Endothelial cell of umbilical vein (primary cell): ENCODE results near the gene CNOT1. TPM values are rescaled to one million over a fixed set of nuclear protein-coding genes. Genes with fewer than 3 reads are reported as not detected.
"Not testable (repeated sequence)": the region's sequence is repeated elsewhere in the genome, so short reads cannot be mapped to it uniquely, and the experiment has no call there.

Source experiments
- BruUV-seq: library from RNA; stranded (reverse); fragments of 400-500 nt; replicated peaks from 2 replicates; lab custom pipeline; 2021; lab: Mats Ljungman, UMichigan
- CTCF ChIA-PET: fragments of 300-600, 350-600 bp; sonication (Branson Sonifier 250); formaldehyde crosslinking; loops from one replicate; lab custom pipeline; 2021; ENCODE audit warnings: antibody characterized with exemption, inconsistent platforms; lab: Charles Lee
- POLR2A ChIA-PET: fragments of 300-600, 350-600 bp; sonication (Branson Sonifier 250); formaldehyde crosslinking; loops from one replicate; lab custom pipeline; 2021; ENCODE audit warnings: antibody characterized with exemption, inconsistent platforms; lab: Charles Lee
- DNase-seq: peaks from one replicate; pipeline ENCODE4 v3.0.0-alpha.2; 2011; ENCODE audit warnings: low read depth, low spot score
- FAIRE-seq: peaks from 2 replicates; lab custom pipeline; 2011; peaks lifted over from hg19 to GRCh38; lab: Jason Lieb, UNC
- H2AFZ ChIP-seq: 2 replicates; pipeline ENCODE4 v1.6.0; 2012; ENCODE audit warnings: low read depth, low read length, control low read depth, inconsistent platforms
- H3K27ac ChIP-seq: 2 replicates; pipeline ENCODE4 v1.5.1; 2011; ENCODE audit warnings: low read depth, mild to moderate bottlenecking, control low read depth, low read length, moderate library complexity; ENCODE audit not compliant: insufficient read depth
- H3K27me3 ChIP-seq, 2 experiments: 2 replicates each; pipeline versions ENCODE4 v1.6.0 to v1.6.1; 2011; ENCODE audit warnings: low read length in 2 of 2, mixed read lengths in 1 of 2; ENCODE audit not compliant: control insufficient read depth in 2 of 2, insufficient read depth in 2 of 2
- H3K36me3 ChIP-seq, 2 experiments: 2 replicates in 1 of 2; 3 replicates in 1 of 2; pipeline ENCODE4 v1.5.1; 2011; ENCODE audit warnings: low read length in 2 of 2, mild to moderate bottlenecking in 1 of 2, moderate library complexity in 1 of 2; ENCODE audit not compliant: control insufficient read depth in 2 of 2, insufficient read depth in 2 of 2; ENCODE audit errors: extremely low read depth in 1 of 2
- H3K4me1 ChIP-seq: 3 replicates; pipeline ENCODE4 v1.5.1; 2011; ENCODE audit warnings: mild to moderate bottlenecking, low read length; ENCODE audit not compliant: control insufficient read depth, insufficient read depth; ENCODE audit errors: extremely low read depth
- H3K4me2 ChIP-seq: 2 replicates; pipeline ENCODE4 v1.6.1; 2011; ENCODE audit warnings: low read length, control low read depth, mixed read lengths; ENCODE audit not compliant: insufficient read depth
- H3K4me3 ChIP-seq, 3 experiments: fragments of 200-600 bp in 1 of 3; sonication (generic), shearing (Covaris generic) in 1 of 3; replicated peaks in 1 of 3; 2 replicates each; pipeline ENCODE4 v1.5.1; 2011 to 2016; ENCODE audit warnings: control low read depth in 3 of 3, low read length in 3 of 3, mild to moderate bottlenecking in 2 of 3, inconsistent platforms in 1 of 3, low read depth in 1 of 3, moderate library complexity in 1 of 3; ENCODE audit not compliant: insufficient read depth in 1 of 3
- H3K79me2 ChIP-seq: 2 replicates; pipeline ENCODE4 v1.6.0; 2012; ENCODE audit warnings: low read length, inconsistent platforms; ENCODE audit not compliant: control insufficient read depth, insufficient read depth
- H3K9ac ChIP-seq: replicated peaks from 2 replicates; pipeline ENCODE3; 2011; ENCODE audit warnings: low read length, control low read depth; ENCODE audit not compliant: insufficient read depth; ENCODE audit errors: extremely low read depth
- H3K9me1 ChIP-seq: replicated peaks from 3 replicates; pipeline ENCODE4 v1.6.0; 2011; ENCODE audit warnings: mild to moderate bottlenecking, low read length; ENCODE audit not compliant: control insufficient read depth, insufficient read depth; ENCODE audit errors: extremely low read depth
- H3K9me3 ChIP-seq: replicated peaks from 2 replicates; pipeline ENCODE4 v1.5.1; 2012; ENCODE audit warnings: low read length, inconsistent platforms; ENCODE audit not compliant: control insufficient read depth, insufficient read depth
- H4K20me1 ChIP-seq: replicated peaks from 2 replicates; pipeline ENCODE3; 2011; ENCODE audit warnings: mild to moderate bottlenecking, low read length; ENCODE audit not compliant: control insufficient read depth, insufficient read depth; ENCODE audit errors: extremely low read depth
- CTCF ChIP-seq, 2 donors: IDR thresholded peaks; 1 replicate in 1 of 2; 2 replicates in 1 of 2; pipeline ENCODE4 v1.5.1; 2011; ENCODE audit warnings: low read length in 2 of 2, mild to moderate bottlenecking in 2 of 2, moderate library complexity in 2 of 2, control low read depth in 1 of 2, inconsistent platforms in 1 of 2, low read depth in 1 of 2; ENCODE audit not compliant: insufficient read depth in 1 of 2; ENCODE audit errors: extremely low read depth in 1 of 2
- EZH2 ChIP-seq: IDR thresholded peaks from 2 replicates; pipeline ENCODE4 v1.6.1; 2012; ENCODE audit warnings: borderline replicate concordance, low read depth, mild to moderate bottlenecking, moderate library complexity, low read length, inconsistent platforms; ENCODE audit not compliant: severe bottlenecking
- FOS ChIP-seq: IDR thresholded peaks from 2 replicates; pipeline ENCODE4 v1.6.1; 2011; ENCODE audit warnings: mild to moderate bottlenecking, low read length, moderate library complexity, borderline replicate concordance; ENCODE audit not compliant: insufficient read depth
- GATA2 ChIP-seq: IDR thresholded peaks from 2 replicates; pipeline ENCODE4 v1.7.0; 2011; ENCODE audit warnings: low read depth, mild to moderate bottlenecking, moderate library complexity, mixed read lengths, low read length; ENCODE audit not compliant: insufficient read length, insufficient read depth
- JUN ChIP-seq: IDR thresholded peaks from 2 replicates; pipeline ENCODE4 v1.6.1; 2011; ENCODE audit warnings: borderline replicate concordance, low read depth; ENCODE audit not compliant: insufficient read length, insufficient read depth
- MAX ChIP-seq: IDR thresholded peaks from 2 replicates; pipeline ENCODE4 v1.6.1; 2011; ENCODE audit not compliant: insufficient read depth, insufficient read length
- MYC ChIP-seq: IDR thresholded peaks from one replicate; pipeline ENCODE4 v1.6.1; 2011; ENCODE audit warnings: mild to moderate bottlenecking, low read depth, low read length
- POLR2A ChIP-seq: IDR thresholded peaks from 2 replicates; pipeline ENCODE4 v1.6.1; 2012; ENCODE audit warnings: low read depth, mild to moderate bottlenecking, control low read depth, low read length
- POLR2AphosphoS5 ChIP-seq: IDR thresholded peaks from 2 replicates; pipeline ENCODE4 v1.6.1; 2012; ENCODE audit warnings: low read depth, mild to moderate bottlenecking, control low read depth, low read length, moderate library complexity; ENCODE audit not compliant: insufficient read depth
- dilution Hi-C: fragments of 300-500 bp; cut with MboI; formaldehyde crosslinking; loops from one replicate; pipeline ENCODE4 v1.15.0; 2019; ENCODE audit warnings: low sequenced_read_pairs; ENCODE audit not compliant: extremely low pct_ligation_motif_present
- intact Hi-C: fragments of 100-400 bp; cut with micrococcal nuclease; formaldehyde crosslinking; loops from one replicate; pipeline ENCODE4 v1.10.0; 2022
- polyA plus RNA-seq, 4 experiments: library from polyadenylated mRNA; depleted of rRNA in 3 of 4; stranded (reverse) in 3 of 4; unstranded in 1 of 4; fragments of >200 nt; gene quantifications; 2 replicates each; pipeline versions ENCODE4 v1.2.1 to v1.2.3, GENCODE V29; 2011 to 2012; ENCODE audit warnings: missing spikeins in 1 of 4
- total RNA-seq: library from RNA; stranded (reverse); gene quantifications from 2 replicates; pipeline ENCODE4 v1.2.3, GENCODE V29; 2021

Gene CNOT1
- total and polyA plus RNA-seq, 2 donors (not counting 3 experiments of a cell fraction or from before 2014, with no cell fraction given): 142 to 151 TPM

- H3K4me2 ChIP-seq: no peak overlapping the region
- TF ChIP-seq EZH2: no peak
- no peak for TF ChIP-seq GATA2
- no peak for TF ChIP-seq CTCF (IDR thresholded peaks at IDR 0.05; ENCODE audit: extremely low read depth in 1 of 2, insufficient read depth in 1 of 2, low read depth in 1 of 2, low read length in 2 of 2)
- TF ChIP-seq POLR2A: no peak
- no peak for TF ChIP-seq JUN
- no peak for TF ChIP-seq POLR2AphosphoS5
- TF ChIP-seq MYC: no peak
- no peak for TF ChIP-seq FOS
- TF ChIP-seq MAX: no peak
- dilution Hi-C loops (no loop called here), intact Hi-C loops (no loop called here)
- H3K9me3 ChIP-seq: no peaks in the 10 kb centered on the region
- H3K27ac ChIP-seq: no peak overlapping the region
- peaks cover 97% of the 10 kb centered on the region for H3K79me2 ChIP-seq
- ChIA-PET POLR2A (no interaction called here), CTCF (no interaction called here)
- H4K20me1 ChIP-seq: no peaks in the 10 kb centered on the region
- H3K4me3 ChIP-seq: no peak overlapping the region
- H2AFZ ChIP-seq: no peak overlapping the region
- no peak for FAIRE-seq
- H3K9ac ChIP-seq: no peak overlapping the region
- peaks cover 3 to 8% of the 10 kb centered on the region in 2 experiments for H3K36me3 ChIP-seq
- no peaks in the 10 kb centered on the region for H3K27me3 ChIP-seq
- H3K4me1 ChIP-seq: no peaks in the 10 kb centered on the region
- BruUV-seq: no TSS peak
- H3K9me1 ChIP-seq: no peaks in the 10 kb centered on the region
- DNase-seq: no peak
These were observed 15.4 kb downstream of the CNOT1 start for GRCh38 chr16:58614212-58614611.

- H3K4me3 ChIP-seq, DNase-seq, H3K27ac ChIP-seq, H3K4me1 ChIP-seq, CTCF ChIA-PET, H3K36me3 ChIP-seq, BruUV-seq, H3K4me2 ChIP-seq, FAIRE-seq, H3K9me1 ChIP-seq, H3K27me3 ChIP-seq, H2AFZ ChIP-seq, H4K20me1 ChIP-seq, H3K9ac ChIP-seq, H3K9me3 ChIP-seq, intact Hi-C loops, dilution Hi-C loops: not testable (repeated sequence)
- peaks cover 97% of the 10 kb centered on the region for H3K79me2 ChIP-seq
- POLR2A ChIA-PET: interaction anchor here (0.6 kb wide), 1 partner anchor 33 kb away, joined by 5 read pairs; no protein-coding TSS in a partner anchor
These were observed 16.7 kb downstream of the CNOT1 start for GRCh38 chr16:58612965-58613364.
